ENCODE results near the gene GSK3A.

The GSK3A gene

DNA sequence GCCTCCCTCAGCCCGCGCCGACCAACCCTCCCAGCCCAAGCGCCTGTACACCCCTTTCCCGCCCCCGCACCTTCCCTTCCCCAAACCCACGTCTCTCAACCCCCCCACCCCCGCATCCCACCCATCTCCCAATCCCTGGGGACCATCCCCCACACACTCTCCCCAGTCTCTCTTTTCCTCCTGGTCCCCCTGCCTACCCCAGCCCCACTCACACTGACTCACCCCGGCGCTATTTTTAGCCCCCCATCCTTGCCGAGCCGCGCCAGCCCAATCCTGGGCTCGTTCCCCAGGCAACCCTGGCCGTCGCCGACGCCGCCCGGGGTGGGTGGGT, 38.4 kb upstream of the GSK3A start:
- DNase-seq (ENCODE audit: low read depth), result peak; percentile 41

DNA sequence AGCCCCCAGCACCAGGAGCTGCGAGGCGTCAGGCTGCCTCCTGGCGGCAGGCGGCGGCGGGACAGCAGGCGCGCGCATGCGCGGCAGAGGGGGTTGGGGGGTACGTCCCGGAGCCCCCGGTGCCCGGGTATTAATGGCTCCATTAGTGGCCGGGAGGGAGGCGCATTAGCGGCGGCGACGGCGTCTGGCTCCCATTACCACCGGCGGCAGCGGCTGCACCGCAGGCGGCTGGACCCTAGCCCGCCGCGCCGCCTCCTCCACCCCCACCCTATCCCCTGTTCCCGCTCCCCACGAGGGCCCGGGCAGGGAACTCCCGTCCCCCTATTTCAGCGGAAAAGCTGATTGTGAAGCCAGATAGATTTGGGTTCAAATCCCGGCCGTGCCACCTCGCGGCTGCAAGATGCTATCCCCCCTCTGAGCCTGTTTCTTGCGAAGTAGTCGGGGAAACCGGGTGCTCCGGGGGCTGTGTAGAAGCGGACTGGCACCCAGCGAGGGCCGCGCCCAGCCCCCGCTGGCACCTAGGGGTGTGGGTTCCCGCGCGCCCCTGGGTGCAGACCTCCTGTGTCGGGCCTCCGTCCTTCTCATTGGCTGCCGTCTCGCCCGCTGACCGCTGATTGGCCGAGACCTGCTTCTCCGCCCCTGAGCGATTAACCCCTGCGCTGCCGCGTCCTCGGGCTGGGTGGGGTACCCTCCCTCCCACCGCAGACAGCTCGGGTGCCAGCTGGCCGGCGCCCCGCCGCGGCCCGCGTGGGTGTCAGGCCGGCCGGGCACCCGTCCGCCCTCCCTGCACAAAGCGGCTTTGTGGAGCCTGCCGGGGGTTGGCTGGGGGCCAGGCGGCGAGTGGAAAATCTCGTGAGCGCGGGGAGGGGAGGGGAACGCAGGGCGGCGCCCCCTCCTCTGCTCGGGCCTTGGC, 37.8 kb upstream of the GSK3A start:
- peak; percentile 73 for DNase-seq (ENCODE audit: low read depth)

DNA sequence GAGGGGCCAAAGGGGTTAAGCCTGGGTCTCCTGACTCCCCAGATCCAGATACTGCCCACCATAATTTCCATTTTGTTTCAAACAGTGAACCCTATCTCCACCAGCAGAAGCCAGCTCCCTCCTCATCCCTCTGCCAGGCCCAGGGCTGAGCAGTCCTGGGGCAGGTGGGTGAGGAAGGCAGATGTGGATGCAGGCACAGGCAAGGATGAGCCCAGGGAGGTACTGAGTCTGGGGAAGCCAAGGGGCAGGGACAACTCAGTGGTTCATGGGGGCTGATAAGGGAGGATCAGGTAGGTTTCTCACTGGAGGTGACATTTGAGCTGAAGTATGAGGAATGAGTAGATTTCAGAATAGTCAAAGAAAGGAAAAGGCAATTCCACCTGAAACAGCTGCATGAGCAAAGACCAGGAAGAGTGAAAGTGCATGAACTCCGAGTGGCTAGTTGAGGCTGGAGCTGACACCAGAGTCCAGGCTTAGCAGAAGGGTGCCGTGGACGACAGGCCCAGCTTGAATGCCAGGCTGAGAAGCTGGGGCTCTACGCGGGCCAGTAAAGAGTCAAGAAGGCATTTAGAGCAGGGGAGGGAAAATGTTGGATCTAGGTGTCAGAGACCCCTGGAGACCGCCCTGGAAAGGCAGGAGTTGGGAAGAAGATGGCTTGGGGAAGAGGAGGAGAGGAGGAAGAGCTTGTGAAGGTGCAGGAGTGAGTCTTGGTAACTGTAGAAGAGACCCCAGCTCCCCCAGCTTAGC, 36.9 kb upstream of the GSK3A start:
- no peak for DNase-seq (ENCODE audit: low read depth)

DNA sequence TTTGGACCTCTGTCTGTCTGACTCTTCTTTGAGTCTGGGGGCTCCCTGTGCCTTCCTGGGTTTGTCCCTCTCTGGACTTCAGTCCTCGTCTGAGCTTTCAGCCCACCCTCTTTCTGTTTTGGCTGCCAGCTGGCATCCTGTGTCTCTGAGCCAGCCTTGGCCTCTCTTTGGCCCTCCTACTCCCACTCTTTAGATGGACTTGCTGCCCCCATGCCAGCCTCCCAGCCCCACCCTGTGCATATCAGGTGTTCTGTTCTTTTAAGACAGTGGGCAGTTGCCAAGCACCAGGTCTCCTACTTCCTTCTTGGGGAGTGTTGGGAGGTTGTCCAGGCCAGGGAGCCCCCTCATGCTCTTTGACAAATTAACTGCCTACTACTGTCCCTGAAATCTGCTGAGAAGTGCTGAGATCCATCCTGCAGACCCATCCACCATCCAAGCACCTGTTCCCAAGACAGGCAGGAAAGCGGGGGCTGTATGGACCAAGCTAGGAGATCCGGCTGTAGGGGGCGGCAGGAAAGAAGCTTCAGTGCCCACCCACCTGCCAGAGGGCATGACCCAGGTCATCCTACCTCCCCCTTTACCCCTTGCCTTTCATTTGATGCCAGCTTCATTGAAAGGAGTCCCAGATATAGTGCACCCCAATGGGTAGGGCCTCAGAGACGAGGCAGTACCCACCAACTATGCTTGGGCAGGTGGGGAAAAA, 36.2 kb upstream of the GSK3A start:
- DNase-seq (ENCODE audit: low read depth), result no peak

DNA sequence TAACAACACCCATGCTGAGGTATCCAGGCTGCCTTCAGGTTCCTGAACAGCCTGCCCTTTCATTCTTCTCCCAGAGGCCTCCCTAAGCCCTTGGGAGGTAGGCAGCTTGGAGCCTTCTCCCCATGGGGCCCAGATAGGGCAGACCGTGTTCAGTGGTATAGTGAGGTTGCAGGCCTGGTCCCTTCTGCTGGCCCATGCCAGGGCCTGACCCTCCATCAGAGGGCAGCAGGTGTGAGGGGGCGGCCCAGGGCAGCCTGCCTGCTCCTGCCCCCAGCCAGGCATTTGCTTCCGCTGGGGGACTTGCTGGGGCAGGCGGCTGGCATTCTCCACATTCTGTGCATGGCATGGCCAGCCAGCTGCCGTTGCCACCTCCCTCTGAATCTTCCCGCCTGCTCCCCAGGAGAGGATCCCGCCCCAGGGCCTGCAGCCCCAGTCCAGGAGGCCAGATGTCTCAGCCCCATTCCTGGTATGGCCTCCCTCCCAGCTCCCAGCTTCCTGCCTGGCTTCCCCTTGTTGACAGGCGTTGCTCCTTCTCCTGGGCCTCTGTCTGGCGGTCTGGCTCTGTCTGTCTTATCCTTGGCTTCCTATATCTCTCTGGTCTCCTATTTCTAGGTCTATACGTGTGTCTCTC, 35.5 kb upstream of the GSK3A start:
- no peak for DNase-seq (ENCODE audit: low read depth)

DNA sequence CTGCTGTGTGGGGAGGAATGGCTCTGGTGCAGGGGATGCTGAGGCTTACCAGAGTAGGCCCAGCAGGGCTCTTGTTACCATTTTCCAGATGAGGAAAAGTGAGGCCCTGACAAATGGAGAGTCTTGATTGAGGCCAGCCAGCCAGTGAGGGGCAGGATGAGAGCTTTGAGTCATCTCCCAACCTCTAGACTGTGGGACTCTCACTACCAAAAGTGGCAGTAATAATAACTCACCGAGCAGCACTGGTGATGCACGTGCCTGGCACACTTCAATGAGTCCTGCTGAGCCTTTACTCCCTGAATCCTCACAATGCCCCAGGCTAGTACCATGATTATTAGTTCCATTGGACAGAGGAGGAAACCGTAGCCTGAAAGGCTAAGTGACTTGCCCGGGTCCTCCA, 34.4 kb upstream of the GSK3A start:
- no peak for DNase-seq (ENCODE audit: low read depth)

DNA sequence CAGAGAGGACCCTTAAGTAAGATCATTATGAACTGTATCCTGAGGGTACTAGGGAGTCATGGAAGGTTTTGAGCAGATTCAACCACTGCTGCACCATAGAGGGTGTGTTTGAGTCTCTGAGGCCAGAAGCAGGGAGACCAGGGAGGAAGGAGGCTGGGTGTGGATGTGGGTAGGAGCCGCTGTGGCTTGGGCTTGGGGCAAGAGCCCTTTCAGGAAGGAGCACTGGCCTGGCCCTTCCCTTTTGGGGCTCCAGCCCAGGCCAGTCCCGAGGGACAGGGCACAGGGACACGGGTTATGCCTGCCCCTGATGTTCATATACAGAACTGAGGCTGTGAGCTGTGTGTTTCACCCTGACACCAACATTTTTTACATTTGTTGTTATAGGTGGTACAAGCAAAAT, 33.9 kb upstream of the GSK3A start:
- no peak for DNase-seq (ENCODE audit: low read depth)

DNA sequence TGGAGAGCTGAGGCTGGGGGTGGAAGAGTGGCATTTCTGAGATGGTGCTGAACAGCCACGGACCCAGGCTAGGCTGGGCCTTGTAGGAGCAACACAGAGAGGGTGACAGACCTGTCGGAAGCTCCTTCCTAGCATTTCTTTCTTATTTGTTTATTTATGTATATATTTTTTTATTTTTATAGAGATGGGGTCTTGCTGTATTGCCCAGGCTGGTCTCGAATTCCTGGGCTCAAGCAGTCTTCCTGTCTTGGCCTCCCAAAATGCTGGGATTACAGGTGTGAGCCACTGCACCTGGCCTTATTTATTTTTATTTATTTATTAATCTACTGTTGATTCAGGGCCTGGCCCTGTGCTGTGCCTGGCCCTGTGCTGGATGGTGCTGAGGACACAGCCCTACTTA, 33.1 kb upstream of the GSK3A start:
- DNase-seq (ENCODE audit: low read depth), result no peak

DNA sequence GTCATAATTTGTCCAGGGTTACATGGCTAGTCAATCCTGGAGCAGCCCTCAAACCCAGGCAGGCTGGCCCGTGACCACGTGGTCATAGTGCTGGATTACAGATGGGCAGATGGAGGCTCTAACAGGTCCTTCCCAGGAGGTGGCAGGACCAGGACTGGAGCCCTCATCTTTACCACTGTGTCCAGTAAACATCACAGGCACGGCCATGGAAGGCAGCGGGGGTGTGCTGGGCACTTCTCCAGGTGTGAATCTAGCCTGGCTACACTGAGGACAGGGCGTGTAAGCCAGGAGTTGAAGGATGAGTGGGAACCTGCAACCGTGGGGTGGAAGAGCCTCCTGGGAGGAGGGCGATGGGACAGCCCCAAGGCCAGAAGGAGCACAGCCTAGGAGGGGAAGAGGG, 32.7 kb upstream of the GSK3A start:
- DNase-seq (ENCODE audit: low read depth), result no peak

DNA sequence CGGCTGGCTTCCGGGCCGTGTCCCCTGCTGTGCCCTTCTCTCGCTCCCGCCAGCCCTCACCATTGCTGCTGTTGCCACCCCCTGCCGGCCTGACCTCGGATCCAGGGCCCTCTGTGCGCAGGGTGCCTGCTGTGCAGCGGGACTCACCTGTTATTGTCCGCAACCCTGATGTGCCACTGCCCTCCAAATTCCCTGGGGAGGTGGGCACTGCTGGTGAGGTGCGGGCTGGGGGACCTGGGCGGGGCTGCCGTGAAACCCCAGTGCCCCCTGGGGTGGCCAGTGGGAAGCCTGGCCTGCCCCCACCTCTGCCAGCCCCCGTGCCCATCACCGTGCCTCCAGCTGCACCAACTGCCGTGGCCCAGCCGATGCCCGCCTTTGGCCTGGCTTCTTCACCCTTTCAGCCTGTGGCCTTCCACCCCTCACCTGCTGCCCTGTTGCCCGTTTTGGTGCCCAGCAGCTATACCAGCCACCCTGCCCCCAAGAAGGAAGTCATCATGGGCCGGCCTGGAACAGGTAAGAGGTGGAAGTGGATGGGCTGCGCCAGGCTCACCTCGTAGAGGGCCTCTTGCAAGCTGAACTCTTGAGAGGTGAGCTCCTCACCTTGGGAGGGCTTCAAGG, 31.8 kb upstream of the GSK3A start:
- no peak for DNase-seq (ENCODE audit: low read depth)

DNA sequence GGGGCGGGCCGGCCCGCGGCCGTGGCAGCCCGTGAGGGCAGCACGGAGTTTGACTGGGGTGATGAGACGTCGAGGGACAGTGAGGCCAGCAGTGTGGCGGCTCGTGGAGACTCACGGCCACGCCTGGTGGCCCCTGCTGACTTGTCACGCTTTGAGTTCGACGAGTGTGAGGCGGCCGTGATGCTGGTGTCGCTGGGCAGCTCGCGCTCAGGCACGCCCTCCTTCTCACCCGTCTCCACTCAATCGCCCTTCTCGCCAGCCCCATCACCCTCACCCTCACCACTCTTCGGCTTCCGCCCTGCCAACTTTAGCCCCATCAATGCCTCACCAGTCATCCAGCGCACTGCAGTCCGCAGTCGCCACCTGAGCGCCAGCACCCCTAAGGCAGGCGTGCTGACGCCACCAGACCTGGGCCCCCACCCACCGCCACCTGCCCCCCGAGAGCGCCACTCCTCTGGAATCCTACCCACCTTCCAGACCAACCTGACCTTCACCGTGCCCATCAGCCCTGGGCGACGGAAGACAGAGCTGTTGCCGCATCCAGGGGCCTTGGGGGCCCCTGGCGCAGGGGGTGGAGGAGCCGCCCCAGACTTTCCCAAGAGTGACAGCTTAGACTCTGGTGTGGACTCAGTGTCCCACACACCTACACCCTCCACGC, 31.1 kb upstream of the GSK3A start:
- DNase-seq (ENCODE audit: low read depth), result no peak

DNA sequence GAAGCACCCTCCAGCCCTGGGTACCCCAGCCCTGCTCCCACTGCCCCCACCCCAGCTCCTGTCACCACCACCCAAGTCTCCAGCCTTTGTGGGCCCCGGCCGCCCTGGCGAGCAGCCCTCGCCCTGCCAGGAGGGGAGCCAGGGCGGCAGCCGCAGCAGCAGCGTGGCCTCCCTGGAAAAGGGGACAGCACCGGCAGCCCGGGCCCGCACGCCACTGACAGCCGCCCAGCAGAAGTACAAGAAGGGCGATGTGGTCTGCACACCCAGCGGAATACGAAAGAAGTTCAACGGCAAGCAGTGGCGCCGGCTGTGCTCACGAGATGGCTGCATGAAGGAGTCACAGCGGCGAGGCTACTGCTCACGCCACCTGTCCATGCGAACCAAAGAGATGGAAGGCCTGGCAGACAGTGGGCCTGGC, 30.6 kb upstream of the GSK3A start:
- no peak for DNase-seq (ENCODE audit: low read depth)

DNA sequence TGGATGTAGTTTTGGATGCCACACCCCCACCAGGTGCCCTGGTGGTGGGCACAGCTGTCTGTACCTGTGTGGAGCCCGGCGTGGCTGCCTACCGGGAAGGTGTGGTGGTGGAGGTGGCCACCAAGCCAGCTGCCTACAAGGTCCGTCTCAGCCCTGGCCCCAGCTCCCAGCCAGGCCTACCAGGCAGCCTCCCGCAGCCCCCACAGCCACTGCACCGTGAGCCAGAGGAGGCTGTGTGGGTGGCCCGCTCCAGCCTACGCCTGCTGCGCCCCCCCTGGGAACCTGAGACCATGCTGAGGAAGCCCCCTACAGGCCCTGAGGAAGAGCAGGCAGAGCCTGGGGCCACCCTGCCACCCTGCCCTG, 30.1 kb upstream of the GSK3A start:
- no peak for DNase-seq (ENCODE audit: low read depth)

DNA sequence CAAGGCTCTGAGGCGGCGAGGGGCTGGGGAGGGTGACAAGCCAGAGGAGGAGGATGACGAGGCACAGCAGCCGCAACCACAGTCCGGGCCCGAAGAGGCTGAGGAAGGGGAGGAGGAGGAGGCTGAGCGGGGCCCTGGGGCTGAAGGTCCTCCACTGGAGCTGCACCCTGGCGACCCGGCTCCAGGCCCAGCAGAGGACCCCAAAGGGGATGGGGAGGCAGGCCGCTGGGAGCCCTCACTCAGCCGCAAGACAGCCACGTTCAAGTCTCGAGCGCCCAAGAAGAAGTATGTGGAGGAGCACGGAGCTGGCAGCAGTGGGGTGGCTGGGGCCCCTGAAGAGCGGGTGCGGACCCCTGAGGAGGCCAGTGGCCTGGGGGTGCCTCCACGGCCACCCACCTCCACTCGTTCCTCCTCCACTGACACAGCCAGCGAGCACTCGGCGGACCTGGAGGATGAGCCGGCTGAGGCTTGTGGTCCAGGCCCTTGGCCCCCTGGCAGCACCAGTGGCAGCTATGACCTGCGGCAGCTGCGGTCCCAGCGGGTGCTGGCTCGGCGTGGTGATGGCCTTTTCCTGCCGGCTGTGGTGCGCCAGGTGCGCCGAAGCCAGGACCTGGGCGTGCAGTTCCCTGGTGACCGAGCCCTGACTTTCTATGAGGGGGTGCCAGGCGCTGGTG, 29.6 kb upstream of the GSK3A start:
- DNase-seq (ENCODE audit: low read depth), result no peak

DNA sequence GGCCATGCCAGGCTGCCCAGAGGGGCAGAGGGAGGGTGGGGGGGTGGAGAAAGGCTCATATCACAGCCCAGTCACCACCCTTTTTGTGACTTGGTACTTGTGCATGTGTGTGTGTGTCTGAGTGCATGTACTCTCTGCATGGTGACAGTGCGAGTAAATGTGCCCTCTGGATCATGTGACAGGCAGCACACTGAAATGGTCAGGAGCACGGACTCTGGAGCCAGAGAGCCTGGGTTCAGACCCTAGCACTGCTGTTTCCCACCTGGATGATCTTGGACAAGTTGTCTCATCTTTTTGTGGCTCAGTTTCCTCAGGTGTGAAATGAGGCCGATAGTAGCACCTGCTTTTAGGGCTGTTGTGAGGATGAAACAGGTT, 28.6 kb upstream of the GSK3A start:
- DNase-seq (ENCODE audit: low read depth), result no peak

DNA sequence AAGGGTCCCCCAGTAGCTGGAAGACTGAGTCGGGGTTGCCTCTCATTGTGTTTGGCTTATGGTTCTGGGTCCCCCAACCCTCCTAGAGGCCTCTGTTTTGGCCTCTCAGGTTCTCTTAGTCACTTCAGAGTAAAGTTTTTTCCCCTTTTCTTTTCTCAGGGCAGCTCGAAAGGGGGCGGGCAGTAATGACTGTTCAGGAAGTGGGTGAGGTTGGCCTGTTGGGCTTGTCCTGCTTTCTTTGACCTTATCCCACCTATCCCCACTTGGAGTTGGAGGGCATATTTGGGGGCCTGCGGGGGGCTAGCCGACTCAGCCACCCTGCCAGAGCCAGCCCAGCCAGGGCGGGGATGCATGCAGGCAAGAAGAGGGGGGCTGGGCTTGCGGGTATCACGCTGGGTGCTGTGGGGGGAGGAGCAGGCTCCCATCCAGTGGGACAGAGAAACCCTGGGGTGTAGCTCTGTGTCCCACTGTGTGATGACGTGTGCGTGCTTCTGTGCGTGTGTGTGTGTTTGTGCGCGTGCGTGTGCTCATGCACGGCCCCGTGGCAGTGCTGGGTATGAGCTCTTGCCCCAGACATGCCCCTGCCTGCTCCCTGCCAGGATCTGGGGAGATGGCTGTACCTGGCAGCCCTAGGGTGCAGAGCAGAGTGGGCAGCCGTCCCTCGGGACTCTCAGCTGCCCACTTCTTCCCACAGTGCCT, 28.1 kb upstream of the GSK3A start:
- DNase-seq (ENCODE audit: low read depth), result peak; percentile 35

DNA sequence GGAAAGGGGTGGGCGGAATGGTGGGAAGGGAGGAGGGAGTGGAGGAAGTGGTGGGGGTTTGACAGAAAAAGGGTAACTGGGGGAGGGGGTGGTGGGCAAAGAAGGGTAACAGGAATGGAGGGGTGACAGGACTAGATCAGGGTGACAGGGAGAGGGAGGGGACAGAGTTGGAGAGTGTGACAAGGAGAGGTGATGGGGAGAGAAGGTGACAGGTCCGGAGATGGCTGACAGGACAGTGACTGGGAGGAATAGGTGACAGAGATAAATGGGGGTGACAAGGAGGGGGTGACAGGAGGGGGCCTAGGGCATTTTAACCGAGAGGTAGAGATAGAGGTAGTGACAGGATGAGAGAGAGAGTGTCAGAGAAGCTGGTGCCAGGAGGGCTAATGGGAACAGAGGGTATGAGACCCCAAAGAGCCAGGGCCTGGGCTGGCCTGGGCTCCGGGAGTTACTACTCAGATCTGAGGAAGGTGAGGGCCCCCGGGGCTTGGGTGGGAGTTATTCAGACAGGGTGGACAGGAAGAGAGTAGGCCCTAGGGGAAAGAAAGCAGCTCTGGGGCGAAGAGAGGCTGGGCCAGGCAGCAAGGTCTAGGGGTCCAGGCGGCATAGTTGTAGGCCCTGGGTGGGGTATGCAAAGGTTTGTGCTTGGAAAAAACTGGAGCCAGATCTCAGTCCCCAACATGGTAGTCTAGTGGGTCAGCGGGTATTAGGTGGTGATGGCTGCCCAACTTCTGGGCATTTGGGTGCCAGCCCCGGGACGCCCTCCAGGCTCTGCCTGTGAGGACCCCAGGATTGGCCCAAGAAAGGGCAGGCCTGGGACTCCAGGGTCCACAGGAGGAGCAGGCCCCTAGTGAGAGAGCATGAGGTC, 27.3 kb upstream of the GSK3A start:
- DNase-seq (ENCODE audit: low read depth), result no peak

DNA sequence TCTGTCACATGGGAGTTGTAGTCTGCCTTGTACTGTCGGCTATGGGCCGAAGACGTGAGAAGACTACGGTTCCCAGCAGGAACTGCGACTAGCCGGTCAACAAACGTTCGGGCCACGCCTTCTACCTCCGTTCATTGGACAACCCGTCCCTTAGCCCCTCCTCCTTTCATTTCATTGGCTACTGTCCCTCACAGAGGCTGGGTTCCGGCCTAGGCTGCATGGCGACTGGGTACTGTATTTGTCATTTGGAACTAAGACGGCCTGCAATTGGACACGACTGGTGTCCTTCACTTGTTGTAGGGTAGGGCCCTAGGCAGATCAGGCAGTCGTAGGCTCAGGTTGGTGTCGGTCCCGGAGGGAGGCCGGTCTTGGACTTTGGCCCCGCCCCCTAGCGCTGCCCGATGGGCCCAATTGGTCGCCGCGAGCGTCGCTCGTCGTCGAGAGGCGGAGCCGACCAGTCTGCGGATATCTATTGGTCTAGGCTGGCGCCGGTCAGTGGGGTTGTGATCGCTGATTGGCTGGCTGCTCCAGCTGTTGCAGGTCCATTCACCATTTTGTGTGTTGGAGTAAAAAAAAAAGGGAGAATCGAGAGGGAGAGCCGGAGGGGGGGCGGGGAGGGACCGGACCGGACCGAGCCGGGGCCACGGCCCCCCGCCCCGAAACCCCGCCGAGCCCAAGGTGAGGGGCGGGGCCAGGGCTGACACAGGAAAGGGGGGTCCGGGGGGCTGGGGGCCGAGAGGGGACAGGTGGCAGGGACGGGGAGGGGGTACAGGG, 26.5 kb upstream of the GSK3A start, which contains the start of gene CIC:
CIC (plus strand) TSS at position 549 of the 774 bp plus-strand sequence. CDS start 2,532 bp downstream, outside the sequence.
- peak; percentile 99 for DNase-seq (ENCODE audit: low read depth)

Measured in stimulated activated CD4-positive, alpha-beta T cell treated with anti-CD3 and anti-CD28 coated beads, Interleukin-2, amount 100 ng/mL, for 4 hours (primary cell).